Measurements from ENCODE around the gene TRPM2.

TRPM2 gene

GRCh38 chr21:44314561-44314960 is 38.9 kb upstream of the TRPM2 start:
- no peak overlapping the region for H3K4me3 ChIP-seq (ENCODE audit: low read depth in 1 of 2, low read length in 2 of 2)
- no peak overlapping the region for H2AFZ ChIP-seq (ENCODE audit: low read depth, low read length)
- peaks cover 62% of the 10 kb centered on the region for H4K20me1 ChIP-seq (ENCODE audit: insufficient read depth, low read length)
- ATAC-seq (ENCODE audit: insufficient read depth, low read depth) (no peak), DNase-seq (no peak)
- no peak overlapping the region for H3K27ac ChIP-seq (ENCODE audit: low read length)
- H3K9me3 ChIP-seq (ENCODE audit: insufficient read depth, low read length, severe bottlenecking): no peaks in the 10 kb centered on the region
- H3K4me2 ChIP-seq (ENCODE audit: insufficient read depth, low read length): no peak overlapping the region
- H3K4me1 ChIP-seq (ENCODE audit: insufficient read depth, low read length): no peaks in the 10 kb centered on the region
- peaks cover 96% of the 10 kb centered on the region for H3K36me3 ChIP-seq (ENCODE audit: insufficient read depth, low read length)
- H3K9ac ChIP-seq (ENCODE audit: low read depth, low read length): no peak overlapping the region
- TF ChIP-seq CTCF (IDR thresholded peaks at IDR 0.05; ENCODE audit: borderline replicate concordance, extremely low read depth, low read length, poor library complexity, severe bottlenecking) (no peak), EZH2 (IDR thresholded peaks at IDR 0.05; ENCODE audit: borderline replicate concordance, low read depth, low read length, severe bottlenecking) (no peak)
- no peaks in the 10 kb centered on the region for H3K27me3 ChIP-seq (ENCODE audit: insufficient read depth, low read length, poor library complexity)
- H3K79me2 ChIP-seq (ENCODE audit: insufficient read depth, low read length): 0 out of 2 replicates have a peak, but pooled peaks cover 3% of the 10 kb centered on the region

DNA sequence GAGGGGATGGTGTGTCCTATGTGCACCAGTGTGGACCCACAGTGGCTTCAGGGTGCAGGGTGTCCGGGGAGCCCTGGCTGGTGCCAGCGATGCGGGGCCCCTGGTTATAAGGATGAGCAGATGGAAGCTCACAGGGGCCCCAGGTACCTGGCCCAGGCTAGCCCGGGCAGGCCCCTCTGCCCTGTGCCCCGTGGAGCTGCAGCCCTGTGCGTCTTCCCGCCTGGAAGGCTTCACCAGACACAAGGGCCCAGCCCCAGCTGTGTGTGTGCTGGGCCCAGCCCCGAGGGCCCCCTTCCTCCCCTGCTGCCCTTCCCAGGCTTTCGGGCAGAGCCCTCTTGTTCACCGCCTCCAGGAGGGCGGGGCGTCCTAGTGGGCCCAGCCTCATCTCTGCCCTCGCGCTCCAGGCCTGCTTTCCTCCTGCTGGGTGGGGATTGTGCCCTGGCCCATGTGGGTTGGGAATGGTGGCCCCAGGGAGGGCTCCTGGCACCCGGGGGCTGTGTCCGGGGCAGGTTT is 37.7 kb upstream of the TRPM2 start:
- Histone ChIP-seq H3K4me1 (ENCODE audit: insufficient read depth, low read length) (no peaks in the 10 kb centered on the region), H3K79me2 (ENCODE audit: insufficient read depth, low read length) (no peaks in the 10 kb centered on the region), H3K9me3 (ENCODE audit: insufficient read depth, low read length, severe bottlenecking) (no peaks in the 10 kb centered on the region), H2AFZ (ENCODE audit: low read depth, low read length) (no peak overlapping the region), H3K27me3 (ENCODE audit: insufficient read depth, low read length, poor library complexity) (no peaks in the 10 kb centered on the region), H3K36me3 (ENCODE audit: insufficient read depth, low read length) (peaks cover 91% of the 10 kb centered on the region), H3K4me2 (ENCODE audit: insufficient read depth, low read length) (no peak overlapping the region), H3K4me3 (ENCODE audit: low read depth in 1 of 2, low read length in 2 of 2) (no peak overlapping the region), H3K27ac (ENCODE audit: low read length) (no peak overlapping the region), H4K20me1 (ENCODE audit: insufficient read depth, low read length) (peaks cover 56% of the 10 kb centered on the region), H3K9ac (ENCODE audit: low read depth, low read length) (no peak overlapping the region)
- ATAC-seq (ENCODE audit: insufficient read depth, low read depth) (no peak), DNase-seq (no peak)
- no peak for TF ChIP-seq EZH2 (IDR thresholded peaks at IDR 0.05; ENCODE audit: borderline replicate concordance, low read depth, low read length, severe bottlenecking)
- no peak for TF ChIP-seq CTCF (IDR thresholded peaks at IDR 0.05; ENCODE audit: borderline replicate concordance, extremely low read depth, low read length, poor library complexity, severe bottlenecking)

DNA sequence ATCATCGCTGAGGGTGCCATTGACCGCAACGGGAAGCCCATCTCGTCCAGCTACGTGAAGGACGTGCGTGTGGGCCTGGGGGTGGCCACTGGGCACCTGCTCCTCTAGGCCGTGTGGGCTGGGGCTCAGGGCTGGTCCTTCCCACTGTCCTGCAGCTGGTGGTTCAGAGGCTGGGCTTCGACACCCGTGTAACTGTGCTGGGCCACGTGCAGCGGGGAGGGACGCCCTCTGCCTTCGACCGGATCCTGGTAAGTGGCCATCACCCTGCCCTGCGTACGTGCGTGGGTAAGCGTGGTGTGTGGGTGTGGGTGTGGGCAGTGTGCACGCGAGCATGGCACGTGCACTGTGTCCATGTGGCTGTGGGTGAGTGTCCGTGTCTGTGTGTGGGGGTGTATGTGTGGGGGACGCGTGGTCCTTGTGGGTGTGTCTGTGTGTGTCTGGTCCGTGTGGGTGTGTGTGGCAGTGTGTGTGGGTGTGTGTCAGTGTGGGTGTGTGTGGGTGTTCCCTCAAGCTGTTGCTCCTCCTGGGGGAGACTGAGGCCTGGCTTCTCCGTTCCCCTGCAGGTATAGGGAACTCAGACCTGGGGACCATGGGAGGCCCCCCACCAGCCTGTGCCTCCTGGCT is 37.0 kb upstream of the TRPM2 start:
- TF ChIP-seq EZH2 (IDR thresholded peaks at IDR 0.05; ENCODE audit: borderline replicate concordance, low read depth, low read length, severe bottlenecking) (no peak), CTCF (IDR thresholded peaks at IDR 0.05; ENCODE audit: borderline replicate concordance, extremely low read depth, low read length, poor library complexity, severe bottlenecking) (no peak)
- Histone ChIP-seq H3K9me3 (ENCODE audit: insufficient read depth, low read length, severe bottlenecking) (no peaks in the 10 kb centered on the region), H3K79me2 (ENCODE audit: insufficient read depth, low read length) (no peaks in the 10 kb centered on the region), H3K36me3 (ENCODE audit: insufficient read depth, low read length) (peaks cover 90% of the 10 kb centered on the region), H3K4me1 (ENCODE audit: insufficient read depth, low read length) (no peaks in the 10 kb centered on the region), H4K20me1 (ENCODE audit: insufficient read depth, low read length) (peaks cover 49% of the 10 kb centered on the region), H3K4me3 (ENCODE audit: low read depth in 1 of 2, low read length in 2 of 2) (no peak overlapping the region), H3K9ac (ENCODE audit: low read depth, low read length) (no peak overlapping the region), H3K27ac (ENCODE audit: low read length) (no peak overlapping the region), H3K27me3 (ENCODE audit: insufficient read depth, low read length, poor library complexity) (no peaks in the 10 kb centered on the region), H2AFZ (ENCODE audit: low read depth, low read length) (no peak overlapping the region), H3K4me2 (ENCODE audit: insufficient read depth, low read length) (no peak overlapping the region)
- DNase-seq: no peak
- ATAC-seq (ENCODE audit: insufficient read depth, low read depth): no peak

All from DND-41 (cell line).